DOHH2 (cell line): Measurements from ENCODE around the gene MAB21L3.

Experiments used
- CTCF ChIP-seq: fragments of 200-600 bp; sonication (generic); IDR thresholded peaks from one replicate; pipeline ENCODE4 v1.5.1; 2014; ENCODE audit warnings: antibody characterized with exemption, mild to moderate bottlenecking, low read depth, low read length; ENCODE audit not compliant: poor library complexity, severe bottlenecking
- EZH2phosphoT487 ChIP-seq: fragments of 200-600 bp; sonication (generic); IDR thresholded peaks from 2 replicates; pipeline ENCODE4 v1.6.1; 2017; ENCODE audit warnings: borderline replicate concordance, mild to moderate bottlenecking, antibody characterized with exemption, low read length, moderate library complexity, mixed read lengths

- TF ChIP-seq CTCF (no peak), EZH2phosphoT487 (no peak)
These were observed 8.7 kb downstream of the MAB21L3 start for GRCh38 chr1:116119876-116120275.
